ENCODE measurements around the gene REV1. TPM values are rescaled to one million over a fixed set of nuclear protein-coding genes. Genes with fewer than 3 reads are reported as not detected.

The REV1 gene
- total RNA-seq, 2 experiments from 2014 or later, result 37.7 to 41.8 TPM

GRCh38 chr2:99496021-99496420 lies 6.2 kb upstream of the REV1 start:
- Mint-ChIP-seq H3K4me3 (no peak overlapping the region), H3K36me3 (no peaks in the 10 kb centered on the region), H3K27me3 (peaks cover 37% of the 10 kb centered on the region), H3K9me3 (ENCODE audit: low read depth) (no peaks in the 10 kb centered on the region), H3K4me1 (peaks cover 5% of the 10 kb centered on the region), H3K27ac (no peak overlapping the region)
- ATAC-seq (no peak), DNase-seq (no peak)
- CTCF ChIA-PET, result no interaction called here

- no peaks in the 10 kb centered on the region for H3K9me3 Mint-ChIP-seq (ENCODE audit: low read depth)
- H3K27ac Mint-ChIP-seq, result no peak overlapping the region
- ATAC-seq (no peak), DNase-seq (no peak)
- H3K36me3 Mint-ChIP-seq, result no peaks in the 10 kb centered on the region
- H3K4me1 Mint-ChIP-seq, result peaks cover 10% of the 10 kb centered on the region
- peaks cover 33% of the 10 kb centered on the region for H3K27me3 Mint-ChIP-seq
- H3K4me3 Mint-ChIP-seq, result no peak overlapping the region
- CTCF ChIA-PET, result no interaction called here
Measured at GRCh38 chr2:99495115-99495860, 5.5 kb upstream of the REV1 start.

GRCh38 chr2:99492721-99493120 lies 2.9 kb upstream of the REV1 start:
- H3K27me3 Mint-ChIP-seq, result peaks cover 10% of the 10 kb centered on the region
- H3K9me3 Mint-ChIP-seq (ENCODE audit: low read depth), result no peaks in the 10 kb centered on the region
- CTCF ChIA-PET, result no interaction called here
- no peak overlapping the region for H3K4me3 Mint-ChIP-seq
- no peak for ATAC-seq
- DNase-seq, result no peak
- H3K36me3 Mint-ChIP-seq, result peaks cover 3% of the 10 kb centered on the region
- H3K4me1 Mint-ChIP-seq, result peaks cover 18% of the 10 kb centered on the region
- no peak overlapping the region for H3K27ac Mint-ChIP-seq

- Mint-ChIP-seq H3K9me3 (ENCODE audit: low read depth) (no peaks in the 10 kb centered on the region), H3K27me3 (no peaks in the 10 kb centered on the region), H3K27ac (peak overlapping the region; percentile 84), H3K4me1 (peaks cover 28% of the 10 kb centered on the region), H3K4me3 (peak overlapping the region; percentile 85), H3K36me3 (peaks cover 7% of the 10 kb centered on the region)
- DNase-seq (no peak), ATAC-seq (peak; percentile 1)
- CTCF ChIA-PET, result interaction anchor here (1.0 to 1.9 kb wide), 12 partner anchors 48 to 654 kb away, joined by 3 to 20 read pairs (median 3); partner anchors contain the start of genes EIF5B, MITD1 and TXNDC9
Measured at GRCh38 chr2:99490623-99491461, 1.0 kb upstream of the REV1 start.

- no peaks in the 10 kb centered on the region for H3K9me3 Mint-ChIP-seq (ENCODE audit: low read depth)
- ATAC-seq (peak; percentile 25), DNase-seq (peak; percentile 67)
- peaks cover 36% of the 10 kb centered on the region for H3K4me1 Mint-ChIP-seq
- peaks cover 7% of the 10 kb centered on the region for H3K36me3 Mint-ChIP-seq
- H3K4me3 Mint-ChIP-seq, result peak overlapping the region; percentile 98
- H3K27me3 Mint-ChIP-seq, result no peaks in the 10 kb centered on the region
- peak overlapping the region; percentile 96 for H3K27ac Mint-ChIP-seq
- CTCF ChIA-PET, result interaction anchor here (1.1 kb wide), 1 partner anchor 334 kb away, joined by 3 read pairs; the partner anchor contains the start of genes LIPT1 and TSGA10
Measured at GRCh38 chr2:99489063-99489760, 605 bp downstream of the REV1 start.

GRCh38 chr2:99488539-99489062 lies 1.2 kb downstream of the REV1 start:
- CTCF ChIA-PET, result interaction anchor here (1.1 kb wide), 1 partner anchor 334 kb away, joined by 3 read pairs; the partner anchor contains the start of genes LIPT1 and TSGA10
- ATAC-seq (no peak), DNase-seq (no peak)
- peaks cover 37% of the 10 kb centered on the region for H3K4me1 Mint-ChIP-seq
- H3K27ac Mint-ChIP-seq, result peak overlapping the region; percentile 96
- H3K4me3 Mint-ChIP-seq, result peak overlapping the region; percentile 98
- peaks cover 7% of the 10 kb centered on the region for H3K36me3 Mint-ChIP-seq
- H3K27me3 Mint-ChIP-seq, result no peaks in the 10 kb centered on the region
- H3K9me3 Mint-ChIP-seq (ENCODE audit: low read depth), result no peaks in the 10 kb centered on the region

GRCh38 chr2:99487906-99488305 lies 1.9 kb downstream of the REV1 start:
- CTCF ChIA-PET, result interaction anchor here (1.1 kb wide), 1 partner anchor 333 kb away, joined by 3 read pairs; the partner anchor contains the start of genes LIPT1 and TSGA10
- Mint-ChIP-seq H3K9me3 (ENCODE audit: low read depth) (no peaks in the 10 kb centered on the region), H3K27me3 (no peaks in the 10 kb centered on the region), H3K4me3 (no peak overlapping the region), H3K36me3 (peaks cover 7% of the 10 kb centered on the region), H3K4me1 (peaks cover 37% of the 10 kb centered on the region), H3K27ac (no peak overlapping the region)
- ATAC-seq, result no peak
- DNase-seq, result no peak

- H3K27ac Mint-ChIP-seq, result no peak overlapping the region
- no peak for ATAC-seq
- no peak overlapping the region for H3K4me3 Mint-ChIP-seq
- H3K36me3 Mint-ChIP-seq, result peaks cover 13% of the 10 kb centered on the region
- peaks cover 45% of the 10 kb centered on the region for H3K4me1 Mint-ChIP-seq
- H3K27me3 Mint-ChIP-seq, result no peaks in the 10 kb centered on the region
- H3K9me3 Mint-ChIP-seq (ENCODE audit: low read depth), result no peaks in the 10 kb centered on the region
- no peak for DNase-seq
- CTCF ChIA-PET, result no interaction called here
Measured at GRCh38 chr2:99485824-99486223, 4.0 kb downstream of the REV1 start.

- Mint-ChIP-seq H3K4me3 (no peak overlapping the region), H3K9me3 (ENCODE audit: low read depth) (no peaks in the 10 kb centered on the region), H3K36me3 (peaks cover 13% of the 10 kb centered on the region), H3K4me1 (peaks cover 43% of the 10 kb centered on the region), H3K27ac (no peak overlapping the region), H3K27me3 (no peaks in the 10 kb centered on the region)
- no peak for DNase-seq
- no peak for ATAC-seq
- CTCF ChIA-PET, result no interaction called here
Measured at GRCh38 chr2:99485411-99485810, 4.4 kb downstream of the REV1 start.

- H3K4me1 Mint-ChIP-seq, result peaks cover 44% of the 10 kb centered on the region
- no peaks in the 10 kb centered on the region for H3K9me3 Mint-ChIP-seq (ENCODE audit: low read depth)
- H3K27me3 Mint-ChIP-seq, result no peaks in the 10 kb centered on the region
- CTCF ChIA-PET, result no interaction called here
- ATAC-seq (no peak), DNase-seq (no peak)
- H3K27ac Mint-ChIP-seq, result no peak overlapping the region
- H3K36me3 Mint-ChIP-seq, result peaks cover 13% of the 10 kb centered on the region
- H3K4me3 Mint-ChIP-seq, result no peak overlapping the region
Measured at GRCh38 chr2:99484205-99484604, 5.6 kb downstream of the REV1 start.

- CTCF ChIA-PET, result no interaction called here
- no peak for ATAC-seq
Measured at GRCh38 chr2:99481941-99482340, 7.9 kb downstream of the REV1 start.

GRCh38 chr2:99481527-99481926 lies 8.3 kb downstream of the REV1 start:
- H3K4me1 Mint-ChIP-seq, result peaks cover 32% of the 10 kb centered on the region
- H3K9me3 Mint-ChIP-seq (ENCODE audit: low read depth), result no peaks in the 10 kb centered on the region
- CTCF ChIA-PET, result no interaction called here
- H3K27ac Mint-ChIP-seq, result no peak overlapping the region
- ATAC-seq (no peak), DNase-seq (no peak)
- H3K4me3 Mint-ChIP-seq, result no peak overlapping the region
- no peaks in the 10 kb centered on the region for H3K27me3 Mint-ChIP-seq
- peaks cover 7% of the 10 kb centered on the region for H3K36me3 Mint-ChIP-seq

More at GRCh38 chr2:99481941-99482340, 7.9 kb downstream of the REV1 start:
- H3K36me3 Mint-ChIP-seq, result peaks cover 10% of the 10 kb centered on the region
- H3K27me3 Mint-ChIP-seq, result no peaks in the 10 kb centered on the region
- H3K27ac Mint-ChIP-seq, result no peak overlapping the region
- no peak for DNase-seq
- H3K4me3 Mint-ChIP-seq, result no peak overlapping the region
- no peaks in the 10 kb centered on the region for H3K9me3 Mint-ChIP-seq (ENCODE audit: low read depth)
- peaks cover 34% of the 10 kb centered on the region for H3K4me1 Mint-ChIP-seq

- Mint-ChIP-seq H3K4me1 (peaks cover 25% of the 10 kb centered on the region), H3K4me3 (no peak overlapping the region), H3K27ac (no peak overlapping the region), H3K27me3 (no peaks in the 10 kb centered on the region), H3K36me3 (peaks cover 7% of the 10 kb centered on the region), H3K9me3 (ENCODE audit: low read depth) (no peaks in the 10 kb centered on the region)
- DNase-seq, result no peak
- CTCF ChIA-PET, result no interaction called here
- no peak for ATAC-seq
Measured at GRCh38 chr2:99480390-99480789, 9.4 kb downstream of the REV1 start.
